ENCODE data around the gene PLXDC2. TPM values are rescaled to one million over a fixed set of nuclear protein-coding genes. Genes with fewer than 3 reads are reported as not detected.

PLXDC2 gene
- total and polyA plus RNA-seq, 2 donors (not counting 1 experiment from before 2014, with no cell fraction given) = 0.07 TPM

GRCh38 chr10:19941206-19941880 is 125.1 kb downstream of the PLXDC2 start:
- Mint-ChIP-seq H3K27ac (no peak overlapping the region), H3K4me3 (no peak overlapping the region), H3K9me3 (ENCODE audit: insufficient read depth) (peaks cover 1% of the 10 kb centered on the region), H3K27me3 (no peaks in the 10 kb centered on the region), H3K4me1 (no peaks in the 10 kb centered on the region)
- TF ChIP-seq EZH2 (IDR thresholded peaks at IDR 0.05; ENCODE audit: borderline replicate concordance, insufficient read depth, low read depth, low read length, poor library complexity, severe bottlenecking) (no peak), CTCF (IDR thresholded peaks at IDR 0.05) (no peak)
- no peak overlapping the region for H3K27ac ChIP-seq (ENCODE audit: low read length in 2 of 2)
- WGBS (ENCODE audit: insufficient coverage) = 71% methylated on average over 1 of the region's 6 CpGs
- DNase-seq = no peak
- no peaks in the 10 kb centered on the region for H3K27me3 ChIP-seq (replicated peaks in 1 of 4; ENCODE audit: control extremely low read depth in 1 of 4, control insufficient read depth in 3 of 4, insufficient read depth in 4 of 4, low read length in 3 of 4)
- H2AFZ ChIP-seq (ENCODE audit: insufficient read depth, low read depth, low read length, poor library complexity, severe bottlenecking) = no peak overlapping the region
- ATAC-seq (ENCODE audit: low read depth) = no peak
- no peaks in the 10 kb centered on the region for H3K79me2 ChIP-seq (ENCODE audit: control insufficient read depth, insufficient read depth, low read length)
- H3K36me3 ChIP-seq (replicated peaks in 1 of 2; ENCODE audit: control extremely low read depth in 1 of 2, control insufficient read depth in 1 of 2, extremely low read depth in 1 of 2, insufficient read depth in 2 of 2, low read length in 1 of 2) = no peaks in the 10 kb centered on the region
- no peaks in the 10 kb centered on the region for H4K20me1 ChIP-seq (ENCODE audit: control insufficient read depth, insufficient read depth, low read length, poor library complexity, severe bottlenecking)
- ChIA-PET CTCF (no interaction called here), POLR2A (no interaction called here)
- intact Hi-C loops (cut with micrococcal nuclease) = no loop called here
- H3K4me3 ChIP-seq (ENCODE audit: control extremely low read depth in 1 of 5, extremely low read depth in 1 of 5, insufficient read depth in 1 of 5, low read depth in 2 of 5, low read length in 4 of 5) = no peak overlapping the region
- no peaks in the 10 kb centered on the region for H3K4me1 ChIP-seq (ENCODE audit: control insufficient read depth in 2 of 2, insufficient read depth in 2 of 2, low read length in 2 of 2)
- H3K9me3 ChIP-seq (ENCODE audit: control extremely low read depth in 1 of 3, control insufficient read depth in 2 of 3, insufficient read depth in 1 of 3, low read length in 2 of 3) = no peaks in the 10 kb centered on the region
- no peak overlapping the region for H3K9ac ChIP-seq (ENCODE audit: low read length)
- no peak overlapping the region for H3K4me2 ChIP-seq (replicated peaks; ENCODE audit: low read depth, low read length, poor library complexity, severe bottlenecking)

DNA sequence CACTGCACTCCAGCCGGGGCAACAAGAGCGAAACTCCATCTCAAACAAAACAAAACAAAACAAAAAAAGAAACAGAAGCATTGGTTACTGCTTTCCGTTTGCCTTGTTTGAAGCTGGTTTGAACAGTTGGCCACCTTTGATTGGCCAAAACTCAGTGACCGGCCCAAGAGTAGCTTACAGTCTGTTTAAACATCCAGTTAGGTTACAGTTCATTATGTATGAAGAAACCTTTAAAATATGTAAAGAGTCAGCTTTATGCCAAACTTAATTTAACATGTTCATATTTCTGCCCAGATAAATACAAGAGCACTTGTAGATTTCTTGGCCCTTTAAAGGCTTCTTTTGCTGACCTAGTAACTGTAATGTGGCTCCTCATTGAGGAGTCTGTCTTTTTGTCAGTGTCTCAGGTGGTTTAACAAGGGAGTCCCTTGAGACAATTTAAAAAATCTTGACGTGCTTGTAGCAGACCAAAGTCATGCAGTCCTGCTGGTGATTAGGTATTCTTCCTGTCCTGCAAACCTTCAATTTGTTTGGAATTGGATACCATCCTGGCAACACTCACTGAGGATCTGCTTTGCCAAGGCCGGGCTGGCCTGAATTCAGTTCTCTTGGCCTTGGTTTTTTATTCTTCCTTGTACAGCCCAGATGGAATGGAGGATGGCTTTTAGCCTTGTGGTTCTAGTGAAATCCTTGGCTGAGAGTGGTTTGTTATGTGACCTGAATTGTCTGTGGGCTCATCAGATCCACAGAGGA is 128.9 kb downstream of the PLXDC2 start:
- POLR2A ChIA-PET = no interaction called here

More for the DNA sequence above, 128.9 kb downstream of the PLXDC2 start:
- CTCF ChIA-PET = no interaction called here
- Mint-ChIP-seq H3K27me3 (no peaks in the 10 kb centered on the region), H3K9me3 (ENCODE audit: insufficient read depth) (peaks cover 2% of the 10 kb centered on the region), H3K27ac (no peak overlapping the region), H3K4me3 (no peak overlapping the region), H3K4me1 (no peaks in the 10 kb centered on the region)
- Histone ChIP-seq H3K79me2 (ENCODE audit: control insufficient read depth, insufficient read depth, low read length) (no peaks in the 10 kb centered on the region), H3K9me3 (ENCODE audit: control extremely low read depth in 1 of 3, control insufficient read depth in 2 of 3, insufficient read depth in 1 of 3, low read length in 2 of 3) (no peaks in the 10 kb centered on the region), H2AFZ (ENCODE audit: insufficient read depth, low read depth, low read length, poor library complexity, severe bottlenecking) (no peak overlapping the region), H3K9ac (ENCODE audit: low read length) (no peak overlapping the region), H4K20me1 (ENCODE audit: control insufficient read depth, insufficient read depth, low read length, poor library complexity, severe bottlenecking) (no peaks in the 10 kb centered on the region), H3K36me3 (replicated peaks in 1 of 2; ENCODE audit: control extremely low read depth in 1 of 2, control insufficient read depth in 1 of 2, extremely low read depth in 1 of 2, insufficient read depth in 2 of 2, low read length in 1 of 2) (no peaks in the 10 kb centered on the region), H3K4me1 (ENCODE audit: control insufficient read depth in 2 of 2, insufficient read depth in 2 of 2, low read length in 2 of 2) (no peaks in the 10 kb centered on the region), H3K27me3 (replicated peaks in 1 of 4; ENCODE audit: control extremely low read depth in 1 of 4, control insufficient read depth in 3 of 4, insufficient read depth in 4 of 4, low read length in 3 of 4) (no peaks in the 10 kb centered on the region), H3K4me3 (ENCODE audit: control extremely low read depth in 1 of 5, extremely low read depth in 1 of 5, insufficient read depth in 1 of 5, low read depth in 2 of 5, low read length in 4 of 5) (no peak overlapping the region), H3K27ac (ENCODE audit: low read length in 2 of 2) (no peak overlapping the region), H3K4me2 (replicated peaks; ENCODE audit: low read depth, low read length, poor library complexity, severe bottlenecking) (no peak overlapping the region)
- WGBS (ENCODE audit: insufficient coverage) = 75% methylated on average over 3 of the region's 6 CpGs
- TF ChIP-seq EZH2 (IDR thresholded peaks at IDR 0.05; ENCODE audit: borderline replicate concordance, insufficient read depth, low read depth, low read length, poor library complexity, severe bottlenecking) (no peak), CTCF (IDR thresholded peaks at IDR 0.05) (no peak)
- intact Hi-C loops (cut with micrococcal nuclease) = no loop called here
- ATAC-seq (ENCODE audit: low read depth) (no peak), DNase-seq (no peak)

All from B cell (primary cell).